GM18498 (cell line): Measurements from ENCODE around the gene MARK2.

ENCODE experiments used
- ATAC-seq: cut with Tn5 transposase; IDR thresholded peaks from one replicate; pipeline ENCODE4 v1.9.1; 2021; ENCODE audit warnings: mild to moderate bottlenecking, moderate library complexity; ENCODE audit not compliant: unreplicated experiment

MARK2 gene

GRCh38 chr11:63907808-63908530 is 69.1 kb downstream of the MARK2 start:
- no peak for ATAC-seq

DNA sequence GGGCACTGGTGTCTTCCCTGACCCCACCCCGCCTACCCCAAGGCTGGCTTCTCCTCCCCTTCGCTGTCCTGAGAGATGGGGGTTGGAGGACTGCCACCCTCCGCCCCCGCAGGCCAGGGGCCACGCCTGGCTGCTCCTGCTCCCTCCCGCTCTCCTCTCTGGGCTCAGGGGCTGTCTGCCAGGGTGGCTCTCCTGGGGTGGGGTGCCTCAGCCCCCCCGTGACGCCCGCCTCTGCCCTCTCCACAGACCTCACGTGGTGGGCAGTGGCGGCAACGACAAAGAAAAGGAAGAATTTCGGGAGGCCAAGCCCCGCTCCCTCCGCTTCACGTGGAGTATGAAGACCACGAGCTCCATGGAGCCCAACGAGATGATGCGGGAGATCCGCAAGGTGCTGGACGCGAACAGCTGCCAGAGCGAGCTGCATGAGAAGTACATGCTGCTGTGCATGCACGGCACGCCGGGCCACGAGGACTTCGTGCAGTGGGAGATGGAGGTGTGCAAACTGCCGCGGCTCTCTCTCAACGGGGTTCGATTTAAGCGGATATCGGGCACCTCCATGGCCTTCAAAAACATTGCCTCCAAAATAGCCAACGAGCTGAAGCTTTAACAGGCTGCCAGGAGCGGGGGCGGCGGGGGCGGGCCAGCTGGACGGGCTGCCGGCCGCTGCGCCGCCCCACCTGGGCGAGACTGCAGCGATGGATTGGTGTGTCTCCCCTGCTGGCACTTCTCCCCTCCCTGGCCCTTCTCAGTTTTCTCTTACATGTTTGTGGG is 69.9 kb downstream of the MARK2 start:
- no peak for ATAC-seq

- no peak for ATAC-seq
Measured at GRCh38 chr11:63909591-63910506, 70.9 kb downstream of the MARK2 start.

GRCh38 chr11:63910675-63911074 is 71.8 kb downstream of the MARK2 start:
- ATAC-seq, result no peak

DNA sequence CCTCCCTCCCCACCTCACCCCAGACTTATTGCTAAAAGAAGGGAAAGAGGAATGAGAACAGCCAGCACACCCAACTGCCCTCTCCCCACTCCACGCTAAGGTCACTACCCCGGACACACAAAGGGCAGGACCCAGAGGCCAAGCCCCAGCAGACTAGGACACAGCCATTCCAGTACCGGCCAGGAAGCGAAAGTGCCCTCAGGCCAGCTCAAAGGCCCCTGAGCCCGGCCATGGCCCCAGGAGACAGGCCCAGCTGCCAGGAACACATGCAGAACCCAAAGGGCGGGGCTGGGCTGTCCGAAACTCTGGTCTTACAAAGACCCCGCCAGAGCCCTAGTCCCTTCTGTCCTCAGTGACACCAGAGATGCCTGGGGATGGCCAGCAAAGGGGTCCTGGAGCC is 72.5 kb downstream of the MARK2 start:
- no peak for ATAC-seq

DNA sequence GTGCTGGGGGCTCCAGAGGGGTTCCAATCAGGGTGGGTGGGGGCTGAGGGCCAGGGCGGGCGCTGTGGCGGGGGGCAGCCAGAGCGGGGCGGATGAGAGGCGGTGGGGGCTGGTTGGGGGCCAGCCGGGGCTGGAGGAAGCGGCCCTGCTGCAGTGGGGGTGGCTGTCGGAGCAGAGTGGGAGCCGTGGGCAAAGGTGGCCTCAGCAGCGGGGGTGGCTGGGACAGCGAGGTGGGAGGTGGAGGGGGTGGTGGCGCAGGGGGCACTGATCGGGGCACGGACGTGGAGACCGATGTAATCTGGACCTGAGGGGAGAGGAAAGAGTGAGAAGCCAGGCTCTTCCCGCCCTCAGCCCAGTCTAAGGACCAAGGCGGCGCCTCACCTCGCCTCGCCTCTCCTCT is 73.0 kb downstream of the MARK2 start:
- ATAC-seq, result no peak

DNA sequence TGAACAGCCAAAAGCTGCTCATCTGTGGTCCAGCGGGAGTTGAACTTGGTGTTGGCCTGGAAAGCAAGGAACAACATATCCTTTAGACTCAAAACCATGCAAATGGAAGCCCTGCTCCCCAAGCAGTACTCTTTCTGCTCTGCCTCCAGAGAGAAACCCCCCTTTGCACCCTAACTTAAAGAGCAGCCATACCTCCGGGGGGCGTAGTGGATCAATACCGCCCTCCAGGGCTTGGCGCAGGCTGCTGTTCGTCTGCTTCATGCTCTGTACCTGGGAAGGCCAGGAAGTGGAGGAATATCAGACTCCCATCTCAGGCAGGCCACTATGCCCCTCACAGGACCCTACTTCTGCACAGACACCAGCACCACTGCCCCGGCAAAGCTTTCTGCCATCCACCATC is 73.8 kb downstream of the MARK2 start:
- no peak for ATAC-seq

DNA sequence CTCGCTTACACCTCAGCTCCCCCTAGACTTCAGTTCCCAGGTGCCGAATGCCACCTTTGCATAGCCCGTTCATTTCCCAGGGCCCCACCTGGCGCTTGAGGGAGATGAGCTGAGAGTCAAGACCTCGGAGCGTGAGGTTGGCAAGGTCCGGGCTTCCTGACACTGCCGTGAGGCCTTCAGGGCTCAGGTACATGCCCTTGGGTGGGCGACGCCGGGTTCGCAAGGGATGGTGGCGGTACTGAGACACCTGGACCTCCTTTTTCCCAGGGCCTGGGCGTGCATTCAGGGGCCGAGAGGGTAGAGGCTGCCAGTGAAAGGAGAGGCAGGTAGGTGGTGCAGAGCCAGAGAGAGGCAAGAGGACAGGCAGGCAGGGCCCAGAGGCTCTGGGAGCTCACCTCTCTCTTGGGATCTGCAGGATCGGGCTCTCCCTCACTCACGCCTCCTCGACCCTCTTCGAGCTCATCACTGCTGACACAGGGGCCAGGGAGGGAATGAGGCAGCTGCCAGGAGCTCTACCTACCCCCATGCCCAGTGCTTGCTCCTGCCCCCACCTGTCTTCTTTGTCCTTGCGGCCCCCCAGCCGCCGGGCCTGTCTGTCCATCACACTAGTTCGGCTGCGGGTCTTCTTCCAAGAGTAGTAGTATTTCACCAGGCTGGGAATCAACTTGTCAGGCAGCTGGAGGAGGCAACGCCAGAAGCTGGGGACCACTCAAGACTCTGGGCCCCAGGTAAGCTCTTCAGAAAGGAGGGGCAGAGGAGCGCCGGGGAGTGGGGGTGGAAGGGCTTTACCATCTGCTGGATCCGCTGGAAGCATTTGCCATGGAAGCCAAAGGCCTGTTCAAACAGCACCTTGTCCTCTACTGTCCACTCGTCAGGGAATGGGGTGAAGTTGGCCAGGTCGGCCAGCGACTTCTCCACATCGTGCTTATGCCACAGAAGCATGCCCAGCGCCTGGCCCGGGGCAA is 75.2 kb downstream of the MARK2 start:
- ATAC-seq, result no peak

DNA sequence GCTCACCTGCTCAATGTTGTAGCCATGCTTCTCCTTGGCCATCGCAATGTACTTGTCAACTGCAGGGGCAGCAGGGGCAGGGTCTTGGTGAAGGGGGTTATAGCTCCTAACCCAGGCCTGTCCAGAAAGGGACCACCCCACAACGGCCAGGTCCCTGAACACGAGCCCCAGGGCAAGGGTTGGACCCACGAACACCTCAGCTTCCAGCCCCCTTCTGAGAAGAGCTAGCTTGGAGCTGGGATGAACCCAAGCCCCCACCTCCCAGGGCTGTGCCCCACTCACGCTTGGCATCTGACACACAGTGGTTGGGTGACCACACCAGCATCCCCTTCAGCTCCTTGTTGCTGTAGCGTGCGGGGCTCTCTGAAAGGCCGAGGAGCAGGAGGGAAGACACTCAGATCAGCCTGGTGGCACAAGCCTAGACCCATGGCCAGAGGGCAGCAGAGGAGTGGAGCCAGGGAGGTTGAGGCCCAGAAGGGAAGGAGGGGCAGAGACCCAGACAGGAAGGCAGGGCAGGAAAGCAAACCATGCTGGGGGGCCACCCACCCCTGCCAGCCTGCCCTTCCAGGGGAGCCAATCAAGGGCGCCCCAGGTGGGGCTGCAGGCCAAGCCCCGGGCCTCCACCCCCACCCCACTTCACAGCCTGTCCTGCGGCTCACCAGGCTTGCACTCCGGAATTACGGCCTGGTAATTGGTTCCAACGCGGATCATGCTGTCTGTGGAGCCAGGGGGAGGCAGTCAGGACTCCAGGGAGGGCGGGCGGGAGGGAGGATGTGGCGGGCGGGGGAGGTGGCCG is 76.2 kb downstream of the MARK2 start:
- ATAC-seq, result no peak

GRCh38 chr11:63915961-63916836 is 77.3 kb downstream of the MARK2 start:
- ATAC-seq, result no peak

DNA sequence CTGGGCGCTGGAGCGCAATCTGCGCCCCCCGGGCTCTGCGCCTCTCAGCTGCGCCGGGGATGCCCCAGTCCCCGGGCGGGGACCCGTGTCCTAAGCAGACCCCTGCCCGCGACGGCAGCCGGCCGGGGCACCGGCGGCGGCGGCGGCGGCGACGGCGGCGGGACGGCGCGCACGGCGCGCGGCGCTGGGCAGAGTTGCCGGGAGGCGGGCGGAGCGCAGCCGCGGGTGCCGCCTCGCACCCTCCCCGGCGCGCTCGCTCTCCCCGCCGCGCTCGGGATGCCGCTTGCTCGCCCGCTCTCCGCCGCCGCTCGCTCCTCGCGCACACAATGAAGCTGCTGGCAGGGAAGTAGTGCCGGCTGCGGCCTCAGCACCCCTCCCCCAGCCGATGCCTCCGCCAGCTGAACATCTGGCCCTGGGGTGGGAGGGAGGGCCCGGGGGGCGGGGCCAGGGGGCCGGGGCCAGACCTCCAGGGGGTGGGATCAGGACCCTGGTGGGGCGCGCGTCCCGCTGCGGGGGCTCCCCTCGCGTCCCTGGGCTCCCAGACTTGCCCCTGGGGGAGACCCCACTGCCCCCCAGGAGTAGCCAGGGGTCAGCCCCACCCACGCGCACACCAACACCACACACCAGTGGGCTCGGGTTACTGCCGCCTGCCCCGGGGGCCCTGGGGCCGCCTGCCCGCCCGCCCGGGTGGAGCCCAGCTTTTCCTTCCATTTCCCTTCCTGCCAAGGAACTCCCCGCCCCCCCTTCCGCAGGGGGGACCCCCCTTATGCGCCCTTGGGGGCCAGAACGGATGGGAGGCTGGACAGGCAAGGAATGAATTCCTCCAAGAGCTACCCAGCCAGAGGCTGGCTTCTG is 78.2 kb downstream of the MARK2 start, which contains the start of gene RCOR2:
Gene RCOR2 (minus strand): TSS at position 328 of the 855 bp plus-strand sequence. CDS start 708 bp downstream, outside the sequence.
- peak; percentile 52 for ATAC-seq

DNA sequence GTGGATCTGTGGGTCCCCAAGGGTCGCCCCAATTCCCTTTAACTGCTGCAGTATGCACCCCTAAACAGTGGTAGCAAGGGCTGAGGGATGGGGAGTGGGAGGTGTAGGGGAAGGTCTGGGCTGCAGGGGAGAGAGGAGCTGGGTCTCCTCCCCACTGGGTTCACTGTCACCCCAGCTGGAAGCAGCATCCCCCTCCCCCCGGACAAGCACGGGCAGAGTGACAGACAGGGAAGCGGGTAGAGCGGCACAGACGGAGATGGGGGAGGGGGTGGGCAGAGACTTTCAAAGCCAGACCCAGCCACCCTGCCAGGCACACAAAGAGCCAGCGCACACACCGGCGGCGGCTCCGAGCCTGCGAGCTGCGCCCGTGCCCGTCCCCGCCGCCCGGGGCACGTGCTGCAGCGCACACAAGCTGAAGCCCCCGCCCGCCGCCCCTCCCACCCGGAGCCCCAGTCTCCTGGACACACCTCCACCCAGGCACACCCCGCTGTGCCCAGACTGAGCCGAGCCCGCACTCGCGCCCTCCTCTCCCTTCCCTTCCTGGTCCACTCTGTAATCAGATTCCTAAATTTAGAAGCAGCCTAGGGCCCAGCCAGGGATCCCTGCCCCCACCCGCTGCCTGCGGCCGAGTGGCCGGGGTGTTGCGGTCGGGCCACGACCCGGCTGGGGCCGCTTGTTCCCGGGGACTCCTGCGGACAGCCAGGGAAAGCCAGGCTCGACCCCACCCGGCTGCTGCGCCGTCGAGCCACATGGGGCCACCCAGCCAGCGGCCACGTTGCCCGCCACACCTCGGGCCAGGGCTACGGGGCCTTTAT is 79.0 kb downstream of the MARK2 start:
- no peak for ATAC-seq

GRCh38 chr11:63918507-63919191 is 79.7 kb downstream of the MARK2 start:
- no peak for ATAC-seq

- ATAC-seq, result no peak
Measured at GRCh38 chr11:63919267-63920125, 80.6 kb downstream of the MARK2 start.
